ENCODE results near the gene RPRD2.
"Not testable (repeated sequence)": the region's sequence is repeated elsewhere in the genome, so short reads cannot be mapped to it uniquely, and the experiment has no call there.

RPRD2 gene

GRCh38 chr1:150363426-150364230, at the start of gene RPRD2:
RPRD2 (plus strand) TSS chr1:150364147; CDS start chr1:150364715, 568 bp downstream.
- DNase-seq (ENCODE audit: low spot score) = peak; percentile 93

DNA sequence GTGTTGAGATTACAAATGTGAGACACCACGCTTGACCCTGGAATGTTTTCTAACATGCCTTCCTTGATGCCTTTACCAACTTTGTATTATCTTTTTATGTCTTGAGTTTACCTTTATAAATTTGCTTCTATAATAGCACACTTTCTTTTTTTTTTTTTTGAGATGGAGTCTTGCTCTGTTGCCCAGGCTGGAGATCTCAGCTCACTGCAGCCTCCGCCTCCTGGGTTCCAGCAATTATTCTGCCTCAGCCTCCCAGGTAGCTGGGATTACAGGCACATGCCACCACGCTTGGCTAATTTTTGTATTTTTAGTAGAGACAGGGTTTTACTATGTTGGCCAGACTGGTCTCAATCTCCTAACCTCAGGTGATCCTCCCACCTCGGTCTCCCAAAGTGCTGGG, 49.3 kb upstream of the RPRD2 start:
- DNase-seq (ENCODE audit: low spot score) = not testable (repeated sequence)

GRCh38 chr1:150320667-150320978, 43.3 kb upstream of the RPRD2 start:
- DNase-seq (ENCODE audit: low spot score) = no peak

GRCh38 chr1:150321826-150322166, 42.2 kb upstream of the RPRD2 start:
- peak; percentile 27 for DNase-seq (ENCODE audit: low spot score)

DNA sequence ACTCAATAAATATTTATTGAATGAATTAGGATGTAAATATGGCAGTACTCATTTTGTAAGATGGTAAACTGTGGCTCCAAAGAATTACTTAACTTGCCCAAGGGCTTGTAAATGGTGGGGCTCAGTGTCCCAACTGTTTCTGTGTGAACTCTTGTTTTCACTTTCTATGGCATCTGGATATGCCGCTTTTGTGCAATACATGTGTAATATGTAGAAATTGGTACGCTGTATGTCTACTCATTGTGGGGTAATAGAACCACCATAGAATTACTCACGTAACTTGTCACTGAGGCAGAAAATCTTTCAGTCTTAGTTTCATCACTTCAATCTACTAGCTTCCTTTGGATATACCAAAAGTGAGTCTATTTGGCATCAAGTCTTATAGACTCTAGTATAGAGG, 41.6 kb upstream of the RPRD2 start:
- DNase-seq (ENCODE audit: low spot score) = no peak

GRCh38 chr1:150332651-150333290, 31.2 kb upstream of the RPRD2 start:
- no peak for DNase-seq (ENCODE audit: low spot score)

- DNase-seq (ENCODE audit: low spot score) = no peak
These were observed 17.6 kb upstream of the RPRD2 start for GRCh38 chr1:150346316-150346715.

- no peak for DNase-seq (ENCODE audit: low spot score)
These were observed 11.1 kb upstream of the RPRD2 start for GRCh38 chr1:150352866-150353265.

GRCh38 chr1:150362721-150363425, 1.1 kb upstream of the RPRD2 start:
- DNase-seq (ENCODE audit: low spot score) = no peak

DNA sequence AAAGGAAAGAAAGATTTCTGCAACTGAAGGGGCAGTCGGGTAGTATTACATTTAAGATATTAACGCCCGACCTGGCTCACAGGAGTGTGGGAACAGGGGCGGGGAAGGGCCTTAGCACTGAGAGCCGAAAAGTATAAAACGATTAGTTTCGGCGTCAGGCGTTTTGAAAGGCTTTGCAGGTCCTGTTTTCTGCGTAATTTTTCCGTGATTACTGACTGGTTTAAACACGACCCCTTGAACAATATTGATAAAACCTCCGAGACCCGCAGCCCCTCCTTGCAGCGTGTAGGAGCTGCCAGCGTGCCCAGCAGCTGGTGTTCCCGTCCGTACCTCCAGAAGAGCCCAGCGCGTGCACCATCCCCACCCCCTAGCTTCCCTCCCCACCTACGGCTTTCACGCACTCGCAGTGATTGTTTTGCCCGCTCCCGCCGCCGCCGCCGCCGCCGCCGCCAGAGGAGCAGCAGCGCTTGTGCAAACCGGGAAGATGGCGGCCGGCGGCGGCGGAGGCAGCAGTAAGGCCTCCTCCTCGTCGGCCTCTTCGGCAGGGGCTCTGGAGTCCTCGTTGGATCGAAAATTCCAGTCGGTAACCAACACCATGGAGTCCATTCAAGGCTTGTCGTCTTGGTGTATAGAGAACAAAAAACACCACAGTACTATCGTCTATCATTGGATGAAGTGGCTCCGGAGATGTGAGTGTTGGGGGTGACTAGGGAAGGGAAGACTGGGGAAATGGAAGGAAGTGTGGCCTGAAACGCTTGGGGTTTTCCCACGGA, 470 bp downstream of the RPRD2 start:
- DNase-seq (ENCODE audit: low spot score) = peak; percentile 72

DNA sequence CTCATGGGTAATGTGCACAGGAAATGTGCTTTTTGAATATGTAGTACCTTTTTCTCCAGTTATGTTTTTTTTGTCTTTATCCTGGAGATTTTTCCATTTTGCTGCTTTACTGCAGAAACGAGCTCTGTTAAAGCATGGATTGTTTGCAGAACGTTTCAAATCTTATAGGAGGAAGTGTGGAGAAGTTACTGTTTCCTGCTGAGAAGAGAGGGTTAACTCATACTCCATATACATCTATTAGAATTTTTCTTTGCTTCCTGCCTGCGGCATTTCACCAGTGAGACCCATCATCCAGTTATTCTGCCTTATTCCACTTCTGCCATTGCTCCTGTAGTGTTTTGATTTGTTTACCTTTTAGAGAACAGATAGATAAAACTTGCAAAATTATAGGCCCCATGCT, 2.0 kb downstream of the RPRD2 start:
- DNase-seq (ENCODE audit: low spot score) = no peak

GRCh38 chr1:150366416-150367296, 2.7 kb downstream of the RPRD2 start:
- no peak for DNase-seq (ENCODE audit: low spot score)

GRCh38 chr1:150371110-150371509, 7.2 kb downstream of the RPRD2 start:
- no peak for DNase-seq (ENCODE audit: low spot score)

GRCh38 chr1:150372580-150372979, 8.6 kb downstream of the RPRD2 start:
- no peak for DNase-seq (ENCODE audit: low spot score)

- DNase-seq (ENCODE audit: low spot score) = no peak
These were observed 12.2 kb downstream of the RPRD2 start for GRCh38 chr1:150376110-150376509.

DNA sequence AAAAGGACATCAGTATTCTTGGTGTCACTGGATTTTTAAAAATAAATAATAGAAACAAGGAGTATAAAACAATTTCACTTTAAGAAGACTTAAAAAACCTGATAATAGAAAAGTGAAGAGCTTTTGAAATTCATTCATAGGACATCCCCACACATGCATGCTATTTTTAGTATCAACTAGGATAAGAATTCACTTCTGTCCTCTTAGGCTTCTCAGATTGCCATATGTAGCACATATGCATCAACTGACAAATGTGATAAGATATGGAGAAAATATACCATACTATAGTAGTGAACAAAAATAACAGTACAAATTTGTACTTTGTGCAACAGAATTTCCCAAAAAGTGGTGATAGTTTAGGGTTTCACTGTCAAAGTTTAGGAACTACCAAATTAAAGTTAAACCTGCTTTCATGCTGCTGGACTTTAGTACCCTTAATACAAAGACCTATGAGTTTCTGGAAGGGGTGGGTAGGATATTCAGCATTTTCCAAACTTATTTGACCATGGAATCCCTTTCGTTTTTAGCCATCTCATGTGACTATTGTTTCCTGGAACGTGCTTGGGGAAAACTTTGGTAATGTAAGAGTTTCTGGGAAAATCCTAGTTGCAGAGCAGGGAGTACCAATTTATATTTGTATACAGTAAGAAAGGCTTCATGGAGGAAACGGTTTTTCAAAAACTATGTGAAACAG, 19.8 kb downstream of the RPRD2 start:
- no peak for DNase-seq (ENCODE audit: low spot score)

DNA sequence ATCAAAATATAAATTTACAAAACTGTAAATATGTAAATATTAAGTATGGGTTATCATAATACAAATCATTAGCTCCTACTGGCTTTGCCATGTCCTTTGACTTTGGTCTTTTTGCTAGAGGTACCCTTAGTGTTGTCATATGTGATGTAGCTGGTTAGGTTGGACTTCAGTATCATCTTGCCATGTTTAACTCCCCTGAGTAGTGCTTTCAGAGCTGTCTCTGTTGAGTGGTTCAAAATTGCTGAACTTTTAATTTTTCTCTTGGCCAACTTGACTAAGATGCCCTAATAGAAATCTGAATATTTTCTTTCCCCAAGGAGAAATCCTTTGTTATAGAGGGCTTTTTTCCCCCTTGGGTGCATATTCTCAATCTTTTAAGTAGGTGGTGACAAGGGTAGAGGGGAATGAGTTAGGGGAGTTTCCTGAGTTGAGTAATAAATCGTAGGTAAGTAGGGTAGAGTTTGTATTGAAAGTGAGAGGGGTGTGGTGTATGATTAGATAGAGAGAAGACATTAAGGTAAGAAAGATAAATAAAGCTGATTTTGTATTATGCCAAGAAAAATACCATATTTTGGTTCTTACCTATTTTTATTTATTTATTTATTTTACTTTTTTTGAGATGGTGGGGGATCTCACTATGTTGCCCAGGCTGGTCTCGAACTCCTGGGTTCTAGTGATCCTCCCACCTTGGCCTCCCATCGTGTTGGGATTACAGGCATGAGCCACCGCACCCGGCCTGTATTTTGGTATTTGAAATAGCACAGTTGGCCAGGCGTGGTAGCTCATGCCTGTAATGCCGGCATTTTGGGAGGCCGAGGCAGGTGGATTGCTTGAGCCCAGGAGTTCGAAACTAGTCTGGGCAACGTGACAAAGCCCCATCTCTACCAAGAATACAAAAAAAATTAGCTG, 21.8 kb downstream of the RPRD2 start:
- no peak for DNase-seq (ENCODE audit: low spot score)

DNA sequence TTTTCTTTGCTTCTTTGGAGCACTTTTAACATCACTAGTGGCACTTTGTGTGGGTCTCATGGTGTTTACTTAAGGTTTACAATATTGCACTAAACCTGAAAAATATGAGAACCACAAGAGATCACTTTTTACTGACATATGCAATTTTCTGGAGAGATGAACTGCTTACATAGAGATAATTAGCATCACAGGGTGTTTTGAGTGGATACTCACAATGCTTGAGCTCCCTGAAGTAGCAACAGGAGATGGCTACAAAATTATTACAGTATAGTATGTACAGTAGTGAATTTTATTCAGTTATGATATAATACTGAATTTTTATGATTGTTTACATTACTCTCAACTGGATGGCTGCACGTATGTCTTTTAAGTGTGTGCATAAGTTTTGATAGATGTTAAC, 22.6 kb downstream of the RPRD2 start:
- DNase-seq (ENCODE audit: low spot score) = no peak

DNA sequence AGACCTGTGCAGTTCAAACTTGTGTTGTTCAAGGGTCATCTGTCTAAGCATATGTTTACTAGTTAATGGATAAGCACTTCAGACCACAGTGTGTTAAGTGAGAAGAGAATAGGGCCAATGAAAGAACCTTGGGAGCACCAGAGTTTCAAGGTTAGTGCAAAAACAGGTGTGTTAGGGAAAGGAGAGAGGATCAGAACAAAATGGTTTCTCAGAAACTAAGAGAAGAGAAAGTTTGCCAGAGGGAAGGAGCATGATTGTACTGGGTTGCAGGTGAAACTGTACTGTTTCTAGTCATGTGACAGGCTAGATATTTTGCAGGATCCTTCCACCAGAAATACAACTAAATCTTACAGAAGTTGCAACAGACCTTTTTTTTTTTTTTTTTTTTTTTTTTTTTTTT, 23.3 kb downstream of the RPRD2 start:
- DNase-seq (ENCODE audit: low spot score) = no peak

- DNase-seq (ENCODE audit: low spot score) = no peak
These were observed 24.3 kb downstream of the RPRD2 start for GRCh38 chr1:150388241-150388640.

Data from hematopoietic multipotent progenitor cell treated with erythropoietin and hydrocortisone succinate and interleukin-3 and kit ligand, for 15 days (in vitro differentiated cells).